ENCODE data around the gene C20orf173. TPM values are rescaled to one million over a fixed set of nuclear protein-coding genes. Genes with fewer than 3 reads are reported as not detected.

C20orf173 gene
- total RNA-seq, 3 donors from 2014 or later (not counting 1 experiment from before 2014, with no cell fraction given): not detected

GRCh38 chr20:35544436-35544835, 15.0 kb upstream of the C20orf173 start:
- 95% methylated on average over 16 of the region's 16 CpGs for WGBS (ENCODE audit: insufficient coverage)

DNA sequence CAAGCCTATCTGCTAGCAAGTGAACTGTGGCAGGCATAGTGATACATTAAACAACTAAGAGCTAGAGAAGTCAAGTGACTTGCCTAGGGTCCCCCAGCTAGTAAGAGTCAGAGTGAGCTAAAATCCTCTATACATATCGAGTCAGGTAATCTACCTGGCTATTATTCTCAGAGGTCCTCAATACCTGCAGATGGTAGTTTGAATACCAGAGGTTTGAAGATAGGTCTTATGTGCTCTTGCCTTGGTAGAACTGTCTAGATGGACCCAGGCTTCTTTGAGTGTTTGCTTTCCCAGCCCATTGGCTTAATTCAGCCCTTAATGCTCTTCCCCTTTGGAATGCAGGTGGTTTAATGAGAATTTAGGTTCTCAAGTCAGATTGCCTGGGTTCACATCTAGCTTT, 13.5 kb upstream of the C20orf173 start:
- H3K4me3 ChIP-seq (ENCODE audit: low read length): no peak overlapping the region
- H3K36me3 ChIP-seq (ENCODE audit: control insufficient read depth, insufficient read depth, low read length): peaks cover 18% of the 10 kb centered on the region
- H3K9me3 ChIP-seq (ENCODE audit: control insufficient read depth, insufficient read depth, low read length): no peaks in the 10 kb centered on the region
- Mint-ChIP-seq H3K4me3 (peak overlapping the region; percentile 92), H3K9me3 (no peaks in the 10 kb centered on the region), H3K27ac (peak overlapping the region; percentile 77 to 92), H3K36me3 (no peaks in the 10 kb centered on the region), H3K4me1 (peaks cover 9 to 15% of the 10 kb centered on the region in 2 donors), H3K27me3 (ENCODE audit: low read depth in 2 of 2) (no peaks in the 10 kb centered on the region)
- no peak for TF ChIP-seq CTCF (IDR thresholded peaks at IDR 0.05)
- WGBS (ENCODE audit: insufficient coverage): no CpG with 5 or more reads among the region's 1 CpG
- intact Hi-C loops (cut with micrococcal nuclease): loop anchor here (5.0 kb wide), 2 partner anchors 74 to 199 kb away; partner anchors contain the start of genes RBM39 and SPAG4
- DNase-seq (no peak), ATAC-seq (no peak)
- H3K27ac ChIP-seq (ENCODE audit: low read length): no peak overlapping the region
- H3K27me3 ChIP-seq (ENCODE audit: control insufficient read depth, insufficient read depth, low read length): no peaks in the 10 kb centered on the region
- peaks cover 16% of the 10 kb centered on the region for H3K4me1 ChIP-seq (ENCODE audit: control insufficient read depth, insufficient read depth, low read length)

More at GRCh38 chr20:35544436-35544835, 15.0 kb upstream of the C20orf173 start:
- Histone ChIP-seq H3K4me1 (ENCODE audit: control insufficient read depth, insufficient read depth, low read length) (peaks cover 16% of the 10 kb centered on the region), H3K36me3 (ENCODE audit: control insufficient read depth, insufficient read depth, low read length) (peaks cover 32% of the 10 kb centered on the region), H3K27ac (ENCODE audit: low read length) (no peak overlapping the region), H3K4me3 (ENCODE audit: low read length) (no peak overlapping the region), H3K27me3 (ENCODE audit: control insufficient read depth, insufficient read depth, low read length) (no peaks in the 10 kb centered on the region), H3K9me3 (ENCODE audit: control insufficient read depth, insufficient read depth, low read length) (no peaks in the 10 kb centered on the region)
- Mint-ChIP-seq H3K4me1 (peaks cover 9 to 15% of the 10 kb centered on the region in 2 donors), H3K27me3 (ENCODE audit: low read depth in 2 of 2) (no peaks in the 10 kb centered on the region), H3K9me3 (no peaks in the 10 kb centered on the region), H3K4me3 (no peak overlapping the region), H3K27ac (no peak overlapping the region), H3K36me3 (no peaks in the 10 kb centered on the region)
- TF ChIP-seq CTCF (IDR thresholded peaks at IDR 0.05): no peak
- ATAC-seq (no peak), DNase-seq (no peak)
- intact Hi-C loops (cut with micrococcal nuclease): loop anchor here (5.0 kb wide), 2 partner anchors 73 to 198 kb away; partner anchors contain the start of genes RBM39 and SPAG4

DNA sequence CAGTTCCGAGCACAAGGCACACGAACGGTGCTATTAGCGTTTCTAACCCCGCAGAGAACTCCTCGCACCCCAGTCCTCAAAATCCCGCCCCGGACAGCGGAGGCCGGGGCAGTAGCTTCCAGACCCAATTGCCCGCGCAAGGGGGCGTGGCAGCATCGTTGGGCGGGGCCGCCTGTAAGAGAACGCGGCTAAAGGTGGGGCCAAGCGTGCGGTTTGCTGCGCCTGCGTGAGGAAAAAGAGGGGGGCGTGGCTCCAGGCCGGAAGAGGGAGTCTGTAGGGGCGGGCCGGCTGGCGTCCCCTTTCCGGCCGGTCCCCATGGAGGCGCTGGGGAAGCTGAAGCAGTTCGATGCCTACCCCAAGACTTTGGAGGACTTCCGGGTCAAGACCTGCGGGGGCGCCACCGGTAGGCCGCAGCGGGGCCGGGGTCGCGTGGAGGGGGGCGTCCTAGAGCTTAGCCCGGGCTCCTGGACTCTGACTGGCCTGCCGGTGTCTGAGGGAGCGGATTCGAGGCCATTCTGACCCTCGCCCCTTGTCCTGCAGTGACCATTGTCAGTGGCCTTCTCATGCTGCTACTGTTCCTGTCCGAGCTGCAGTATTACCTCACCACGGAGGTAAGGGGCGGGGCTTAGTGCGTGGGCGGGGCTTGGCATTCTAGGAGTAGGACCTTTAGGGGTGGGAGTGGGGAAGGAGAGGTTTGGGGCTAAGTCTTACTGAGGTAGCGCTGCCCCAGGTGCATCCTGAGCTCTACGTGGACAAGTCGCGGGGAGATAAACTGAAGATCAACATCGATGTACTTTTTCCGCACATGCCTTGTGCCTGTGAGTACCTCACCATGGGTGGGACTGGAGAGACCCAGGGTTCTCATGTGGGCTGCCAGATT, 12.6 kb upstream of the C20orf173 start, which contains the start of gene ERGIC3:
ERGIC3 (plus strand) TSS at position 296 of the 880 bp plus-strand sequence; CDS start at position 316, 20 bp downstream.
- WGBS (ENCODE audit: insufficient coverage): 6% methylated on average over 57 of the region's 57 CpGs
- Histone ChIP-seq H3K4me3 (ENCODE audit: low read length) (peak within 1 kb of the TSS; percentile 95), H3K36me3 (ENCODE audit: control insufficient read depth, insufficient read depth, low read length) (peaks cover 11% of the 10 kb centered on the region), H3K4me1 (ENCODE audit: control insufficient read depth, insufficient read depth, low read length) (peaks cover 16% of the 10 kb centered on the region), H3K27ac (ENCODE audit: low read length) (peak within 1 kb of the TSS; percentile 89), H3K27me3 (ENCODE audit: control insufficient read depth, insufficient read depth, low read length) (no peaks in the 10 kb centered on the region), H3K9me3 (ENCODE audit: control insufficient read depth, insufficient read depth, low read length) (no peaks in the 10 kb centered on the region)
- Mint-ChIP-seq H3K36me3 (no peaks in the 10 kb centered on the region), H3K4me1 (peaks cover 9 to 15% of the 10 kb centered on the region in 2 donors), H3K9me3 (no peaks in the 10 kb centered on the region), H3K27ac (peak within 1 kb of the TSS; percentile 77 to 92), H3K4me3 (peak within 1 kb of the TSS; percentile 92), H3K27me3 (ENCODE audit: low read depth in 2 of 2) (no peaks in the 10 kb centered on the region)
- DNase-seq: peak; percentile 96 to 98
- TF ChIP-seq CTCF (IDR thresholded peaks at IDR 0.05): no peak
- peak; percentile 95 to 99 (median 96) for ATAC-seq
- intact Hi-C loops (cut with micrococcal nuclease): loop anchor here (2.0 to 5.0 kb wide), 3 partner anchors 75 to 200 kb away; partner anchors contain the start of genes CPNE1, RBM12, RBM39 and SPAG4
